ENCODE measurements around the gene NRCAM.
"Not testable (repeated sequence)": the region's sequence is repeated elsewhere in the genome, so short reads cannot be mapped to it uniquely, and the experiment has no call there.

NRCAM gene

GRCh38 chr7:108393097-108393496, 63.1 kb downstream of the NRCAM start:
- not testable (repeated sequence) for DNase-seq

GRCh38 chr7:108387686-108388085, 68.5 kb downstream of the NRCAM start:
- not testable (repeated sequence) for DNase-seq

DNA sequence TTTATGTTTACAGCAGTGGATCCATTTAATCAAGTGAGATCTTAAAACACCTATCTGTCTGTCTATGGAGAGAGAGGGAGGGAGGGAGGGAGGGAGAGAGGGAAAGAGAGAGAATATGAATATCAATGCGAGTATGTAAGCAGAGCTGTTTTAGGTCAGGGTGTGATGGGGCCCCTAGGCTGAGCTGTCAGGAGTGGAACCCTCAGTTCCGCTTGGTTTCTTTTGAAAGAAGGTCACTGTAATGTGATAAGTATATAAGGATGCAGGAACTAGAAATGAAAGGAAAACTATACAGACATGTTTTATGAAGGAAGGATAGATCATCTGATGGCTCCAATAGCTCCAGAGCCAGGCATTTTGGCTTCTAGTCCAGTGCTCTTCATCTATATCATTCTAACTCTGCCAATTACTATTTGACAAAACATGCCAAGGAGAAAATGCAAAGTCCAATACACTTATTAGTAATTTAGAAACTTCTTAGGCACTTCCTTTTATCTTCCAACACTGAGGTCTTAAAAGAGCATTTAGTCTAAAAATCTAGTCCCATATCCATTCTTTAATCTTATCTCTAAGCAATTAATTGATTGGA, 70.3 kb downstream of the NRCAM start:
- DNase-seq = no peak

- no peak for DNase-seq
Observed at GRCh38 chr7:108384716-108385483, 71.3 kb downstream of the NRCAM start.

GRCh38 chr7:108382932-108383331, 73.3 kb downstream of the NRCAM start:
- DNase-seq = no peak

GRCh38 chr7:108380517-108380916, 75.7 kb downstream of the NRCAM start:
- no peak for DNase-seq

- no peak for DNase-seq
Observed at GRCh38 chr7:108376206-108376605, 80.0 kb downstream of the NRCAM start.

DNA sequence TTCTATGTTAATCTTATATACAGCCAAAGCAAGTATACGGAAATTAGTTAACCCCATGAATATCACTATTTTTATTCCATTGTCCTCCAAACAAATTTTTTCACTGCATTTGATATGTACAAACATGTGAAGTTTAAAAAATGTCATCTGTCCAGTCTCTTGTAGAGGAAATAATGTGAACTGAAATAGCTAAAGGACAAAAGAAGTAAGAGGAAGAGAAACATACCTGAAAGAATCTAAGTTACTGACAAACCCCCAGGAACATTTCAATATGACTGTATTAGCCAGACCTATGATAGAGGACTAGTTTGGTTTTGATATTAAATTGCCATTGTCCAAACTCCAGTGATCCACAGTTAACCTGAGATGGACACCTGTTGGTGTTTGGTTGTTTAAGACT, 80.6 kb downstream of the NRCAM start:
- no peak for DNase-seq

DNA sequence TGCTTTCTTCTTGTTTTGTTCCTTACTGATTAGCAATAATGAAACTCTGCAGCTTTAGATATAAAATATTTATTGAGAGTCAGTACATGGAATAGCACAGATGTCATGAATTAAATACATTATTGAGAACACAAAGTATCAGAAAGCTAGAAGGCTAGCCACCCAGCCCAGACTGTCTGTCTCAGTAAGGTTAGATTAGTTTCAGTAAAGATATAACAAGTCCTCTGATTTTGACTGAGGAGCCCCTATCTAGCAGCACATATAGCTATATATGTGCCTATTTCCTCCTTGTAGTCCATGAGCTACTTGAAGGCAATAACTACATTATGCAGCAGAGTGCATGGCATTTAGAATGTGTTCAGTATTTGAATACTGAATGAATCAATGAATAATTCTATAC, 81.3 kb downstream of the NRCAM start:
- DNase-seq = no peak

GRCh38 chr7:108372618-108373017, 83.6 kb downstream of the NRCAM start:
- no peak for DNase-seq

- DNase-seq = no peak
Observed at GRCh38 chr7:108370616-108371015, 85.6 kb downstream of the NRCAM start.

DNA sequence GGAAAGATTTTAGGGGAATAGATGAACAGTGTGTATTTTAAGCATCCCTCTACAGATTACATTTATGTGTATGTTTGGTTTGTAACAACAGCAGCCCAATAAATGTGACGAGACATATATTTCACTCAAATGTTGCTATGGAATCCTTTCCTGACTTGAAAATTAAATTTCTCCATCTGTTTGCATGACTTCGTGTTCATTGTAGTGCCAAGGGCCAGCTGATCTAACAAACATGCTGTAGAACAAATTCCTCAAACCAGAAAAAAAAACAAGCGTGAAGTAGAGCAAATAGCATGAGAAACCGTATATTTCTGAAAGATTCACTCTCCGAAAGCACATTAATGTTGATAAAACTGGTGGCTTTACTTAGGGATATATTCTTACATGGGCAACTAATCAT, 87.8 kb downstream of the NRCAM start:
- DNase-seq = no peak

DNA sequence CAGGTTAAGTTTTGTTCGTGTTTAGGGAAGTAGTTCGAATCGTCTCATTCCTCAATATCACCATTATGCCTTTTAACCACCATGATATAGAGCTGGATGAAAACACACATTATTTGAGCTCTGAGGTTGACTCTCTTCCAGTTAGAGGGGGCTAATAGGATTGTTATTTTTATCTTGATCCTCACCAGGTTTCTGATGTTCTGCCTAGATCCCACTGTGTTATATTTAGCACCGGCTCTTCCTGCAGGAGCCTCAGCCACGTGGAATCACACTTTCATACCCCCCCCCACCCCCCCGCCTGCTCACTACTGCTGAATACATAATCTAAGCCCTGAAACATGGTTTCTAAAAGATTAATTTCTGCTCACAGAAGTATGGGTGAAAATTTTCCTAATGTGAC, 88.3 kb downstream of the NRCAM start:
- DNase-seq = no peak

GRCh38 chr7:108367314-108367713, 88.9 kb downstream of the NRCAM start:
- no peak for DNase-seq

- DNase-seq = no peak
Observed at GRCh38 chr7:108363659-108364058, 92.6 kb downstream of the NRCAM start.

DNA sequence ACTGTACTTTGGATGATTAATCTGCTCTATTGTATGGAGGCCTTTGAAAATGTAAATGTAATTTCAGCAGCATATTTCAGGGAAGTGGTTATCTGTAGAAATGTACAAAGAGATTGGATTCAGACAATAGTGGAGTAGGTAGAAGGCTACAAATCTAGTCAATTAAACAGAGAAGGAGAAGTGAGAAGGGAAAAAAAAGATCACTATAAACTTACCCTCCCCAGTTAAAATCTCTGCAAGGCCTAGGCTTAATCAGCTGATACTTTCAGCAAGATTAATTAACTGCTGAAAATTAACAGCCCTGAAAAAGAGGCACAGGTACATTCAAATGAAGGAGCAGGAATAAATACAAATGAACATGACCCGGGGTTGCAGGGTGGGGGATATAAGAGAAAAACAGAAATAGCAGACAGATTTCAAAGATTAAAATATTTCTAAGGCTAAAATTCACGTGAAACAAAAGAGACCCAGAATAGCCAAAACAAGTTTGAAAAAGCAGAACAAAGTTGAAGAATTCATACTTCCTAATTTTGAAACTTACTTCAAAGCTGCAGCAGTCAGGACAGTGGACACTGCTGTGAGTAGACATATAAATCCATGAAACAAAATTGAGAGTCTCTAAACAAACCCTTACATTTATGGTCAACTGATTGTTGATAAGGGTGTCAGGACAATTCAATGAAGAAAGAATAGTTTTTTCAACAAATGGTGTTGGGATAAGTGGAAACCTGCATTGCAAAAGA, 96.0 kb downstream of the NRCAM start:
- no peak for DNase-seq

DNA sequence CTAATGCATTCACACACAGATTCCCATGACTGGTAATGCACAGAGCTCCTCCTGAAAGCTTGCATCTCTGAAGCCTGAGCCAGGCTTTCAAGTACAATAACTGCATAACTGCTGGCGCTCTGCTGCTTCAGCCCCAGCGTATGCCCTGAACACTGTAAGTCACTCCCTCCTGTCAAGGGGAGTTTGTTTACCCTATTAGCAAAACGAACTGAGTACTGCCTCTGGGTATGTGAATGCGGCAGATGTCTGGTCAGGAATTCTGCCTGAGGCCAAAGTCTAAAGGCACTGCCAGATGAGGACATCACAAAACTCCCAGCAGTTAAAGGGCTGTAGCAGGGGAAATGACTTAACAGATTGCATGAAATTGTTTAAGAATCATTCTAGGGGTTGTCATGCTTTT, 97.7 kb downstream of the NRCAM start:
- no peak for DNase-seq

GRCh38 chr7:108351729-108352131, 104.5 kb downstream of the NRCAM start:
- no peak for DNase-seq

DNA sequence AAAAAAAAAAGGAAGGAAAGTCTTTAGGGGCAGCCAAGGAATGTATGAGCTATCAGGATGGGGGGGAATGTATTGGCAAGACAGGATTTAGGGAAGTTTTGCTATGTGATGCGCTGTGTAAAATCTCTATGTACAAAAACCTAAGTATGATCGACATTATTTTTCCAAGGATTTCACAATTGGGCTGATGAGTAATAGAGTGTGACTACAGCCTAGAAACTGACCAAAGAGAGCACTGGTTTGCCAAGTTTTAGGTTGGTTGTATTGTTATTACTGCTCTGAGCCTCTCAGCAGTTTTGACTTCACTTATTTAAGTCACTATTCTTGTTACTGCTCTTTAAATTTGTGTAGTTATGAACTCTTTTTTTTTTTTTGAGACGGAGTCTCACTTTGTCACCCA, 107.3 kb downstream of the NRCAM start:
- DNase-seq = no peak

- no peak for DNase-seq
Observed at GRCh38 chr7:108347616-108348015, 108.6 kb downstream of the NRCAM start.

DNA sequence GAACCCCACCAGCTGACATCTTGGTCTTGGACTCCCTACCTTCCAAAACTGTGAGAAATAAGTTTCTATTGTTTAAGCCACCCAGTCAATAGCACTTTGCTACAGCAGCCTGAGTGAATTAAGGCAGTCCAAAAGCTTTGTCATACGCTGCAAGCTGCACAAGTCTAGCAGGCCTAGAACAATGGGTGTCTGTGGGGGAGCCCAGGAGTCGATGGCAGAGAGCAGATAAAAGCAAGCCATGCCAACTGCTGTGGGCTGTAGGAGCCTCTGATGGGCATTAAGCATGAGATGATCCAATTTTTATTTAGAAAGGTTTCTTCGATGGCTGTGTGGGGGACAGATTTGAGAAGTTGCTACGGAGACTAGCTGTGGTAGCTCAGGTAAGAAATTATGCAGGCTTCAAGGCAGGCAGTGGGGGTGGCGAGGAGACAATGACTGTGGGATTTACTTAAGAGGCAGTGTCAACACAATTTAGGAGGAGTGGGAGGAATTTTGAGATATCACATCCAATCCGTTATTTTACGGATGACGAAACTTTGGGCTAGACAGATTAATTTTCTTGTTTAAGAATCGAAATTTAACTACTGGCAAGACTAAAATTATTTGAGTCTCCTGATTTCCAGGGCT, 110.4 kb downstream of the NRCAM start:
- DNase-seq = no peak

DNA sequence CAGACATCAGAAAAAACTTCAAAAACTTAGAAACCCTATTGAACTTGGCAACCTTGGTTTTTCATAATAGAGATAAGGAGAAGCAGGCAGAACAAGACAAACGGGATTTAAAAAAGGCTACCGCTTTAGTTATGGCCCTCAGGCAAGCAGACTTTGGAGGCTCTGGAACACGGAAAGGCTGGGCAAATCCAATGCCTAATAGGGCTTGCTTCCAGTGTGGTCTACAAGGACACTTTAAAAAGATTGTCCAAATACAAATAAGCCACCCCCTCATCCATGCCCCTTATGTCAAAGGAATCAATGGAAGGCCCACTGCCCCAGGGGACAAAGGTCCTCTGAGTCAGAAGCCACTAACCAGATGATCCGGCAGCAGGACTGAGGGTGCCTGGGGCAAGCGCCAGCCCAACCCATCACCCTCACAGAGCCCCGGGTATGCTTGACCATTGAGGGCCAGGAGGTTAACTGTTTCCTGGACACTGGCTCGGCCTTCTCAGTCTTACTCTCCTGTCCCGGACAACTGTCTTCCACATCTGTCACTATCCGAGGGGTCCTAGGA, 115.3 kb downstream of the NRCAM start:
- no peak for DNase-seq

- not testable (repeated sequence) for DNase-seq
Observed at GRCh38 chr7:108340406-108340805, 115.8 kb downstream of the NRCAM start.

Data from CD4-positive, alpha-beta T cell treated with Interleukin-6 for 4 hours (primary cell).